CD4-positive, alpha-beta T cell (primary cell): ENCODE results near the gene UNC13D. TPM values are rescaled to one million over a fixed set of nuclear protein-coding genes. Genes with fewer than 3 reads are reported as not detected.

Experiments used
- ATAC-seq: fragments of 200-7000 bp; cut with Tn5 transposase; one replicate; pipeline ENCODE4 v1.10.0; 2022; ENCODE audit warnings: mild to moderate bottlenecking; ENCODE audit not compliant: poor library complexity
- CTCF ChIA-PET: fragments of 350-600 bp; sonication (Branson Sonifier 250); formaldehyde crosslinking; loops from one replicate; lab custom pipeline; 2021; ENCODE audit warnings: antibody characterized with exemption, inconsistent platforms; lab: Charles Lee
- POLR2A ChIA-PET: fragments of 350-600 bp; sonication (Branson Sonifier 250); formaldehyde crosslinking; loops from one replicate; lab custom pipeline; 2021; ENCODE audit warnings: antibody characterized with exemption, inconsistent platforms; lab: Charles Lee
- DNase-seq, 14 experiments: peaks; one replicate each; pipeline ENCODE4 v3.0.0-alpha.2; 2013 to 2020; ENCODE audit warnings: mixed read lengths in 2 of 14
- H3K27ac ChIP-seq, 2 donors: one replicate each; pipeline versions ENCODE4 v1.5.1 to v1.7.0; 2013; ENCODE audit warnings: low read length in 2 of 2, low read depth in 1 of 2, mild to moderate bottlenecking in 1 of 2
- H3K27me3 ChIP-seq, 2 experiments: 1 replicate in 1 of 2; 2 replicates in 1 of 2; pipeline versions ENCODE4 v1.6.1 to v1.7.0; 2013; ENCODE audit warnings: low read length in 2 of 2, control low read depth in 1 of 2, mild to moderate bottlenecking in 1 of 2, moderate library complexity in 1 of 2; ENCODE audit not compliant: insufficient read depth in 2 of 2, control insufficient read depth in 1 of 2
- H3K36me3 ChIP-seq: one replicate; pipeline ENCODE4 v1.6.1; 2013; ENCODE audit warnings: low read length, control low read depth; ENCODE audit not compliant: insufficient read depth
- H3K4me1 ChIP-seq: one replicate; pipeline ENCODE4 v1.6.1; 2013; ENCODE audit warnings: low read length, control low read depth; ENCODE audit not compliant: insufficient read depth
- H3K4me3 ChIP-seq: one replicate; pipeline ENCODE4 v1.5.1; 2013; ENCODE audit warnings: mild to moderate bottlenecking, low read length, moderate library complexity
- H3K9me3 ChIP-seq, 2 experiments: 1 replicate in 1 of 2; 2 replicates in 1 of 2; pipeline versions ENCODE4 v1.6.1 to v1.7.0; 2013; ENCODE audit warnings: low read length in 2 of 2, mild to moderate bottlenecking in 2 of 2, control low read depth in 1 of 2, moderate library complexity in 1 of 2; ENCODE audit not compliant: control insufficient read depth in 1 of 2, insufficient read depth in 1 of 2
- H3K27ac Mint-ChIP-seq: one replicate; pipeline ENCODE4 v1.8.0; 2020; ENCODE audit warnings: mixed read lengths
- H3K27me3 Mint-ChIP-seq: one replicate; pipeline ENCODE4 v1.8.0; 2021; ENCODE audit warnings: mixed read lengths
- H3K36me3 Mint-ChIP-seq: one replicate; pipeline ENCODE4 v1.8.0; 2021; ENCODE audit warnings: low read depth, mixed read lengths
- H3K4me1 Mint-ChIP-seq: one replicate; pipeline ENCODE4 v1.8.0; 2021; ENCODE audit warnings: low read depth, mixed read lengths
- H3K4me3 Mint-ChIP-seq: one replicate; pipeline ENCODE4 v1.8.0; 2020; ENCODE audit warnings: mild to moderate bottlenecking, mixed read lengths
- H3K9me3 Mint-ChIP-seq: one replicate; pipeline ENCODE4 v1.8.0; 2020; ENCODE audit warnings: mixed read lengths
- CTCF ChIP-seq: fragments of 200-600 bp; IDR thresholded peaks from one replicate; pipeline ENCODE4 v1.8.0; 2022; ENCODE audit warnings: antibody characterized with exemption, mild to moderate bottlenecking
- intact Hi-C, 2 experiments: fragments of 100-400 bp; cut with DNase I in 1 of 2; cut with micrococcal nuclease in 1 of 2; formaldehyde crosslinking; loops; one replicate each; pipeline versions ENCODE4 v1.15.1 to v1.9.0; 2023 to 2025; cut with DNase I, micrococcal nuclease
- total RNA-seq, 174 experiments: library from RNA in 2 of 174; stranded (reverse) in 2 of 174; gene quantifications; one replicate each; pipeline ENCODE4 v1.2.3 and lab custom pipeline; 2021 to 2026

UNC13D gene
- total RNA-seq, 2 experiments from 2014 or later = 110 to 112 TPM

- ChIA-PET CTCF (interaction anchor here (1.3 to 5.9 kb wide), 3 partner anchors 45 to 75 kb away, joined by 4 to 51 read pairs (median 5); no protein-coding TSS in a partner anchor), POLR2A (interaction anchor here (0.8 to 3.8 kb wide), 10 partner anchors 15 to 64 kb away, joined by 3 to 36 read pairs (median 6); partner anchors contain the start of genes GALK1, TRIM47, UNC13D and UNK)
- Histone ChIP-seq H3K27ac (no peak overlapping the region), H3K9me3 (peaks cover 0 to 4% of the 10 kb centered on the region in 2 experiments), H3K27me3 (no peaks in the 10 kb centered on the region), H3K36me3 (peaks cover 66% of the 10 kb centered on the region), H3K4me3 (no peak overlapping the region), H3K4me1 (peaks cover 51% of the 10 kb centered on the region)
- Mint-ChIP-seq H3K36me3 (peaks cover 37% of the 10 kb centered on the region), H3K27ac (peak overlapping the region; percentile 86), H3K4me1 (peaks cover 29% of the 10 kb centered on the region), H3K27me3 (no peaks in the 10 kb centered on the region), H3K9me3 (no peaks in the 10 kb centered on the region), H3K4me3 (no peak overlapping the region)
- intact Hi-C loops = loop anchor here in 1 of 2 experiments (5.0 kb wide), 2 partner anchors 41 to 61 kb away; partner anchors contain the start of gene GALK1
- ATAC-seq (no peak), DNase-seq (no peak)
- TF ChIP-seq CTCF = no peak
These were observed 15.5 kb downstream of the UNC13D start for GRCh38 chr17:75828741-75829140.

- TF ChIP-seq CTCF = no peak
- no peaks in the 10 kb centered on the region for H3K27me3 ChIP-seq
- peak overlapping the region; percentile 32 for H3K4me3 ChIP-seq
- CTCF ChIA-PET = interaction anchor here (1.0 to 5.9 kb wide), 3 partner anchors 42 to 75 kb away, joined by 3 to 51 read pairs (median 6); no protein-coding TSS in a partner anchor
- H3K4me1 ChIP-seq = peaks cover 46% of the 10 kb centered on the region
- H3K27ac ChIP-seq = peak overlapping the region in 1 of 2 donors; percentile 39
- Mint-ChIP-seq H3K27ac (peak overlapping the region; percentile 86), H3K36me3 (peaks cover 30% of the 10 kb centered on the region), H3K9me3 (no peaks in the 10 kb centered on the region), H3K27me3 (no peaks in the 10 kb centered on the region), H3K4me3 (peak overlapping the region; percentile 34), H3K4me1 (peaks cover 22% of the 10 kb centered on the region)
- ATAC-seq = no peak
- peak in 2 of 14 experiments; percentile 22 to 43 for DNase-seq
- intact Hi-C loops = loop anchor here in 1 of 2 experiments (5.0 kb wide), 2 partner anchors 41 to 61 kb away; partner anchors contain the start of gene GALK1
- peaks cover 66% of the 10 kb centered on the region for H3K36me3 ChIP-seq
- POLR2A ChIA-PET = interaction anchor here (0.8 to 3.8 kb wide), 12 partner anchors 16 to 63 kb away, joined by 3 to 36 read pairs (median 6); partner anchors contain the start of genes GALK1, TRIM47, UNC13D and UNK
- H3K9me3 ChIP-seq = peaks cover 0 to 4% of the 10 kb centered on the region in 2 experiments
These were observed 16.2 kb downstream of the UNC13D start for GRCh38 chr17:75828076-75828400.

- Histone ChIP-seq H3K4me1 (peaks cover 46% of the 10 kb centered on the region), H3K36me3 (peaks cover 69% of the 10 kb centered on the region), H3K9me3 (peaks cover 0 to 4% of the 10 kb centered on the region in 2 experiments), H3K27me3 (no peaks in the 10 kb centered on the region), H3K27ac (peak overlapping the region; percentile 39 to 46), H3K4me3 (peak overlapping the region; percentile 32)
- ChIA-PET CTCF (interaction anchor here (0.7 to 5.9 kb wide), 6 partner anchors 27 to 74 kb away, joined by 3 to 51 read pairs (median 5); partner anchors contain the start of gene GALK1), POLR2A (interaction anchor here (0.8 to 3.8 kb wide), 14 partner anchors 16 to 74 kb away, joined by 3 to 36 read pairs (median 4); partner anchors contain the start of genes GALK1, TRIM47, UNC13D and UNK)
- no peaks in the 10 kb centered on the region for H3K27me3 Mint-ChIP-seq
- DNase-seq (peak; percentile 30 to 85 (median 61)), ATAC-seq (peak; percentile 76)
- peak; percentile 84 for TF ChIP-seq CTCF
- H3K4me3 Mint-ChIP-seq = peak overlapping the region; percentile 34
- intact Hi-C loops = loop anchor here in 1 of 2 experiments (2.0 to 5.0 kb wide), 3 partner anchors 40 to 75 kb away; partner anchors contain the start of gene GALK1
- H3K4me1 Mint-ChIP-seq = peaks cover 17% of the 10 kb centered on the region
- H3K36me3 Mint-ChIP-seq = peaks cover 26% of the 10 kb centered on the region
- H3K27ac Mint-ChIP-seq = peak overlapping the region; percentile 86
- no peaks in the 10 kb centered on the region for H3K9me3 Mint-ChIP-seq
These were observed 16.7 kb downstream of the UNC13D start for GRCh38 chr17:75827308-75828075.
